PC-3 (cell line): ENCODE data around the gene RMI2. TPM values are rescaled to one million over a fixed set of nuclear protein-coding genes. Genes with fewer than 3 reads are reported as not detected.

Experiments used
- ATAC-seq: fragments of 200-7000 bp; cut with Tn5 transposase; 2 replicates; pipeline ENCODE4 v1.9.1; 2020; ENCODE audit warnings: mild to moderate bottlenecking, moderate library complexity
- BruUV-seq: library from RNA; stranded (reverse); fragments of 400-500 nt; replicated peaks from 2 replicates; lab custom pipeline; 2021; lab: Mats Ljungman, UMichigan
- CTCF ChIA-PET: fragments of 300-600 bp; sonication (Branson Sonifier 250); formaldehyde crosslinking; loops from one replicate; lab custom pipeline; 2022; ENCODE audit warnings: antibody characterized with exemption; lab: Charles Lee
- POLR2A ChIA-PET: fragments of 300-600 bp; sonication (Branson Sonifier 250); formaldehyde crosslinking; loops from one replicate; lab custom pipeline; 2022; ENCODE audit warnings: antibody characterized with exemption; ENCODE audit not compliant: unreplicated experiment; lab: Charles Lee
- DNase-seq: peaks from one replicate; pipeline ENCODE4 v3.0.0-alpha.2; 2015
- H2AFZ ChIP-seq: fragments of 300-600 bp; sonication (generic); 2 replicates; pipeline ENCODE4 v1.6.0; 2016; ENCODE audit warnings: antibody characterized with exemption, low read length
- H3F3A ChIP-seq: fragments of 300-600 bp; sonication (generic); one replicate; pipeline ENCODE4 v1.6.0; 2017; ENCODE audit warnings: antibody characterized with exemption, low read length, control low read depth, mild to moderate bottlenecking; ENCODE audit not compliant: unreplicated experiment
- H3K27ac ChIP-seq: fragments of 300-600 bp; sonication (generic); 2 replicates; pipeline ENCODE4 v1.5.1; 2016; ENCODE audit warnings: mild to moderate bottlenecking, low read length
- H3K27me3 ChIP-seq: fragments of 300-600 bp; sonication (generic); 2 replicates; pipeline ENCODE4 v1.6.1; 2016; ENCODE audit warnings: low read length, mixed read lengths
- H3K36me3 ChIP-seq: fragments of 300-600 bp; sonication (generic); 2 replicates; pipeline ENCODE4 v1.6.1; 2016; ENCODE audit warnings: low read depth, mixed run types, low read length, mixed read lengths
- H3K4me1 ChIP-seq: fragments of 300-600 bp; sonication (generic); 2 replicates; pipeline ENCODE4 v1.5.1; 2016; ENCODE audit warnings: low read length; ENCODE audit not compliant: insufficient read depth
- H3K4me2 ChIP-seq: fragments of 300-600 bp; sonication (generic); 2 replicates; pipeline ENCODE4 v1.6.0; 2016; ENCODE audit warnings: low read length
- H3K4me3 ChIP-seq: fragments of 300-600 bp; sonication (generic); 2 replicates; pipeline ENCODE4 v1.5.1; 2016; ENCODE audit warnings: mild to moderate bottlenecking, low read length, mixed read lengths
- H3K79me2 ChIP-seq: fragments of 300-600 bp; sonication (generic); 2 replicates; pipeline ENCODE4 v1.6.1; 2017; ENCODE audit warnings: low read length, mixed read lengths
- H3K9ac ChIP-seq: fragments of 300-600 bp; sonication (generic); 2 replicates; pipeline ENCODE4 v1.6.0; 2016; ENCODE audit warnings: mild to moderate bottlenecking, low read length
- H3K9me2 ChIP-seq: fragments of 300-600 bp; sonication (generic); replicated peaks from 2 replicates; pipeline ENCODE4 v1.6.1; 2016; ENCODE audit warnings: mixed run types, low read length, mixed read lengths
- H3K9me3 ChIP-seq: fragments of 300-600 bp; sonication (generic); 2 replicates; pipeline ENCODE4 v1.6.1; 2016; ENCODE audit warnings: low read length, mixed read lengths
- H4K20me1 ChIP-seq: fragments of 300-600 bp; sonication (generic); 2 replicates; pipeline ENCODE4 v1.6.1; 2016; ENCODE audit warnings: low read length, mixed read lengths
- EZH2 ChIP-seq: fragments of 300-600 bp; sonication (generic); IDR thresholded peaks from one replicate; pipeline ENCODE4 v1.6.1; 2017; ENCODE audit warnings: antibody characterized with exemption, mild to moderate bottlenecking, low read length; ENCODE audit not compliant: unreplicated experiment
- EZH2phosphoT487 ChIP-seq: fragments of 300-600 bp; sonication (generic); IDR thresholded peaks from 2 replicates; pipeline ENCODE4 v1.6.1; 2018; ENCODE audit warnings: mild to moderate bottlenecking, antibody characterized with exemption, low read length, borderline replicate concordance
- intact Hi-C: fragments of 100-400 bp; cut with micrococcal nuclease; formaldehyde crosslinking; loops from 2 replicates; pipeline ENCODE4 v1.9.0; 2023
- total RNA-seq: library from RNA; depleted of rRNA; stranded (reverse); fragments of >200 nt; gene quantifications from 2 replicates; pipeline ENCODE4 v1.2.3, GENCODE V29; 2014
- TF ChIP-seq, protein P1 (sequence below): fragments of 300-600 bp; sonication (generic); conservative IDR thresholded peaks from 2 replicates; pipeline ENCODE4 v1.5.1; 2017; ENCODE audit warnings: antibody characterized with exemption, low read depth, mild to moderate bottlenecking, low read length

RMI2 gene
- total RNA-seq, 1 experiment from 2014 or later = 10.9 TPM

DNA sequence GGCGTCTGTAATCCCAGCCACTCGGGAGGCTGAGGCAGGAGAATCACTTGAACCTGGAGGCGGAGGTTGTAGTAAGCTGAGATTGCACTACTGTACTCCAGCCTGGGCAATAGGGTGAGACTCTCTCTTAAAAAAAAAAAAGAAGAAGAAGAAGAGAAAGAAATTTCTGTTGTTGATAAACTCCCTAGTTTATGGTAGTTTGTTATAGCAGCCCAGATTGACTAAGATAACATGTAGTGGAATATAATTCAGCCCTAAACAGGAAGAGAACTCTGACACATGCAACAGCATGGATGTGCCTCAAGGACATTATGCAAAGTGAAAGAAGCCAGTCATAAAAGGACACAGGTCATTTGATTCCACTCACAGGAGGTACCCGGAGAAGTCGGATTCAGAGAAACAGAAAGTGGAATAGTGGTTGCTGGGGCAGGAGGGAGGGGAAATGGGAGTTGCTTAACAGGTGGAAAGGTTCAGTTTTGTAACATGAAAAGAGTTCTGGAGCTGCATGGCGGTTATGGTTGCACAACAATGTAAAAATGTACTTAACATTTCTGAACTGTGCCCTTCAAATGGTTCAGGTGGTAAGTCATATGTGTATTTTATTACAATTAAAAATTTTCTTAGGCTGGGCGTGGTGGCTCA, 38.1 kb upstream of the RMI2 start:
- Histone ChIP-seq H3K27me3 (no peaks in the 10 kb centered on the region), H3K4me2 (no peak overlapping the region), H3K9me2 (no peaks in the 10 kb centered on the region), H3F3A (no peaks in the 10 kb centered on the region), H3K79me2 (no peaks in the 10 kb centered on the region), H3K36me3 (no peaks in the 10 kb centered on the region), H3K4me3 (no peak overlapping the region), H3K4me1 (no peaks in the 10 kb centered on the region; the same call in 1 of the 2 replicates), H4K20me1 (no peaks in the 10 kb centered on the region), H3K9ac (no peak overlapping the region), H3K27ac (no peak overlapping the region), H2AFZ (no peak overlapping the region), H3K9me3 (no peaks in the 10 kb centered on the region)
- DNase-seq (no peak), ATAC-seq (no peak)
- CTCF ChIA-PET = no interaction called here
- no TSS peak for BruUV-seq
- no peak for TF ChIP-seq EZH2
- TF ChIP-seq EZH2phosphoT487 = no peak
- TF ChIP-seq, protein P1, sequence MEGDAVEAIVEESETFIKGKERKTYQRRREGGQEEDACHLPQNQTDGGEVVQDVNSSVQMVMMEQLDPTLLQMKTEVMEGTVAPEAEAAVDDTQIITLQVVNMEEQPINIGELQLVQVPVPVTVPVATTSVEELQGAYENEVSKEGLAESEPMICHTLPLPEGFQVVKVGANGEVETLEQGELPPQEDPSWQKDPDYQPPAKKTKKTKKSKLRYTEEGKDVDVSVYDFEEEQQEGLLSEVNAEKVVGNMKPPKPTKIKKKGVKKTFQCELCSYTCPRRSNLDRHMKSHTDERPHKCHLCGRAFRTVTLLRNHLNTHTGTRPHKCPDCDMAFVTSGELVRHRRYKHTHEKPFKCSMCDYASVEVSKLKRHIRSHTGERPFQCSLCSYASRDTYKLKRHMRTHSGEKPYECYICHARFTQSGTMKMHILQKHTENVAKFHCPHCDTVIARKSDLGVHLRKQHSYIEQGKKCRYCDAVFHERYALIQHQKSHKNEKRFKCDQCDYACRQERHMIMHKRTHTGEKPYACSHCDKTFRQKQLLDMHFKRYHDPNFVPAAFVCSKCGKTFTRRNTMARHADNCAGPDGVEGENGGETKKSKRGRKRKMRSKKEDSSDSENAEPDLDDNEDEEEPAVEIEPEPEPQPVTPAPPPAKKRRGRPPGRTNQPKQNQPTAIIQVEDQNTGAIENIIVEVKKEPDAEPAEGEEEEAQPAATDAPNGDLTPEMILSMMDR = no peak
- POLR2A ChIA-PET = no interaction called here
- intact Hi-C loops = no loop called here

DNA sequence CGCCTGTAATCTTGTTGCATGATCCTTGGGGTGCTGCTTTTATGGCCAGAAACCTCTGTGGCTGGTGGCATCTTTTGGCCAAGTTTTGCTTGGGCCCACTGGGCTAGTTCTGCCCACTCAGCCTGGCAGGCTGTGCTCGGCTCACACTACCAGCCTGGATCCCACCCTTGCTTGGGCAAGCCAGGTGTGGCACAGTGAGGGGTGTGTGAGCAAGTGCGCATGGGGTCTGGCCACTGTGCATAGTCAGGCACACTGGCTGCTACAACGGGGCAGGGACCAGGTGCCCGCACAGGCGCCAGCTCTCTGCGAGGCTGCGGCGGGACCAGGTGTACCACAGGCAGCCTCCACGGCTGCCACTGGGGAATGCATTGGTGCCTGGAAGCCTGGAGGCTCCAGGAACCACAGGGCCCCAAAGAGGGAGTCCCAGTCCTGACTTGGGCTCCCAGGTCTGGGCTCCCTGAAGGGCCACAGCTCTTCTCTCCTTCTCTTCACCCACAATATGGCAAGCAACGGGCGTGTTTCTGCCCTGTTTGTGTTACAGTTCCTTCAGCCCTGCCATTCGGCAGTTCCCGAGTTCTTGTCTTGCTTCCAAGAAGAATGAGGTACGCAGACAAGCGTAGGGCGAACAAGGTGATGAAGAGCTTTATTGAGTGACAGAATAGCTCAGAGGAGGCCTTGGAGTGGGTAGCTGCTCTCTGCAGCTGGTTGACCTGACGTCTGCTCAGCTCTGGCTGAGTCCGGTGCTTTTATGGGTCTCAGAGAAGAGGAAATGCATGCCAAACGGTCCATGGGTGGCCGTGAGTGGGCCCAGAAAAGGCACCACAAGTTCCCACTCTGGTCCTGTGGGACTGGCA, 37.4 kb upstream of the RMI2 start:
- TF ChIP-seq, protein P1 = no peak
- TF ChIP-seq EZH2 = no peak
- Histone ChIP-seq H3K4me1 (peaks cover 6% of the 10 kb centered on the region; the same call in 1 of the 2 replicates), H3K36me3 (no peaks in the 10 kb centered on the region), H3K27ac (no peak overlapping the region), H3K9me2 (no peaks in the 10 kb centered on the region), H3K9me3 (no peaks in the 10 kb centered on the region), H4K20me1 (no peaks in the 10 kb centered on the region), H3K27me3 (no peaks in the 10 kb centered on the region), H2AFZ (no peak overlapping the region), H3K4me2 (no peak overlapping the region), H3K9ac (no peak overlapping the region), H3K79me2 (no peaks in the 10 kb centered on the region), H3K4me3 (no peak overlapping the region), H3F3A (no peaks in the 10 kb centered on the region)
- CTCF ChIA-PET = no interaction called here
- ATAC-seq = no peak
- no TSS peak for BruUV-seq
- intact Hi-C loops = no loop called here
- DNase-seq = no peak
- POLR2A ChIA-PET = no interaction called here
